ENCODE data around the gene TPX2. TPM values are rescaled to one million over a fixed set of nuclear protein-coding genes. Genes with fewer than 3 reads are reported as not detected.
A peak's percentile ranks its signal among the peaks of the same experiment; 100 is the strongest.

Gene TPX2
- total and polyA plus RNA-seq, 2 of the 8 experiments (the other 6 are each of a cell fraction or from before 2014, with no cell fraction given) = 43.6 to 125 TPM

- Histone ChIP-seq H2BK12ac (ENCODE audit: low read depth, low read length) (no peak overlapping the region), H3K9ac (replicated peaks in 1 of 4; ENCODE audit: extremely low read depth in 1 of 4, low read depth in 3 of 4, low read length in 3 of 4) (no peak overlapping the region), H3K79me2 (ENCODE audit: control insufficient read depth in 1 of 2, insufficient read depth in 2 of 2, low read length in 2 of 2) (no peaks in the 10 kb centered on the region; a peak in 1 of 4 replicates), H4K8ac (ENCODE audit: extremely low read depth, insufficient read depth, low read length) (no peak overlapping the region), H4K91ac (replicated peaks; ENCODE audit: insufficient read length, low read length) (no peak overlapping the region), H3K4me3 (ENCODE audit: extremely low read depth in 1 of 4, insufficient read depth in 2 of 4, low read depth in 3 of 4, low read length in 4 of 4) (no peak overlapping the region), H3K4me1 (replicated peaks in 1 of 4; ENCODE audit: control insufficient read depth in 3 of 4, insufficient read depth in 4 of 4, low read length in 3 of 4) (peaks cover 3 to 11% (median 6%) of the 10 kb centered on the region in 4 experiments; a peak in 6 of 7 replicates), H2BK15ac (ENCODE audit: low read length) (no peak overlapping the region), H3K4me2 (ENCODE audit: insufficient read depth in 1 of 2, low read depth in 2 of 2, low read length in 2 of 2) (no peak overlapping the region), H3K23me2 (ENCODE audit: low read depth, low read length) (no peaks in the 10 kb centered on the region; the same call in 1 of the 2 replicates), H2AFZ (ENCODE audit: low read length) (no peak overlapping the region), H3K27me3 (replicated peaks in 1 of 4; ENCODE audit: control insufficient read depth in 3 of 4, extremely low read depth in 1 of 4, insufficient read depth in 3 of 4, low read length in 3 of 4) (no peaks in the 10 kb centered on the region), H3K4ac (replicated peaks; ENCODE audit: insufficient read length, low read depth, low read length) (no peak overlapping the region), H2BK120ac (replicated peaks; ENCODE audit: low read depth, low read length) (no peak overlapping the region), H3K18ac (ENCODE audit: extremely low read depth, low read length) (no peak overlapping the region), H2BK5ac (ENCODE audit: low read depth, low read length) (no peak overlapping the region), H3K27ac (ENCODE audit: low read depth, low read length) (no peak overlapping the region), H2AK5ac (ENCODE audit: low read depth, low read length) (no peak overlapping the region), H4K20me1 (replicated peaks in 1 of 2; ENCODE audit: control insufficient read depth in 1 of 2, insufficient read depth in 2 of 2, low read length in 2 of 2) (peaks cover 2 to 3% of the 10 kb centered on the region in 2 experiments), H3K79me1 (ENCODE audit: low read depth, low read length) (no peaks in the 10 kb centered on the region), H3K36me3 (ENCODE audit: control insufficient read depth in 2 of 4, insufficient read depth in 4 of 4, low read length in 3 of 4) (peaks cover 43 to 89% (median 56%) of the 10 kb centered on the region in 4 experiments), H4K5ac (ENCODE audit: insufficient read length, low read depth, low read length) (no peak overlapping the region), H3K56ac (replicated peaks; ENCODE audit: insufficient read length, low read depth, low read length) (no peak overlapping the region), H3K23ac (ENCODE audit: insufficient read length) (no peak overlapping the region), H3K14ac (ENCODE audit: insufficient read length) (no peak overlapping the region), H3K9me3 (ENCODE audit: insufficient read depth in 2 of 2, low read depth in 1 of 2, low read length in 1 of 2) (no peaks in the 10 kb centered on the region), H2BK20ac (ENCODE audit: low read length) (no peak overlapping the region)
- POLR2A ChIA-PET (ENCODE audit: partially characterized antibody) = interaction anchor here (0.6 kb wide), 1 partner anchor 340 kb away, joined by 3 read pairs; no protein-coding TSS in a partner anchor
- DNase-seq (ENCODE audit: low read depth in 1 of 2, low spot score in 2 of 2) (no peak), FAIRE-seq (peak; percentile 36)
- CTCF ChIA-PET (ENCODE audit: partially characterized antibody) = interaction anchor here (0.7 to 1.1 kb wide), 2 partner anchors 26 to 148 kb away, joined by 3 to 5 read pairs; no protein-coding TSS in a partner anchor
- WGBS, 2 experiments (ENCODE audit: extremely low coverage in 1 of 2, insufficient coverage in 1 of 2, insufficient read length in 1 of 2, insufficient replicate concordance in 2 of 2, low coverage in 1 of 2, low lambda C conversion rate in 2 of 2, missing lambda C conversion rate in 1 of 2) = 91% methylated on average over 3 of the region's 3 CpGs; no CpG with 5 or more reads in 1 of the 2 experiments
- TF ChIP-seq RAD21 (IDR thresholded peaks at IDR 0.05 in 1 of 2, conservative IDR thresholded peaks at IDR 0.05 in 1 of 2; ENCODE audit: low read depth in 2 of 2, low read length in 2 of 2) (peak in 1 of 2 experiments; percentile 35; a peak in 2 of 4 replicates), CBX5 (IDR thresholded peaks at IDR 0.05; ENCODE audit: low read depth, low read length) (no peak), RNF2 (IDR thresholded peaks at IDR 0.05; ENCODE audit: borderline replicate concordance, low read depth, low read length, missing control alignments, poor library complexity, severe bottlenecking) (no peak), CREB1 (IDR thresholded peaks at IDR 0.05) (no peak), POLR2AphosphoS5 (IDR thresholded peaks at IDR 0.05; ENCODE audit: low read depth, low read length) (peak; percentile 40; the same call in 1 of the 2 replicates), BRCA1 (IDR thresholded peaks at IDR 0.05; ENCODE audit: low read depth, low read length) (no peak), KDM1A (IDR thresholded peaks at IDR 0.05; ENCODE audit: borderline replicate concordance, low read length) (no peak), MAFK (IDR thresholded peaks at IDR 0.05; ENCODE audit: low read depth, low read length) (no peak), E2F6 (IDR thresholded peaks at IDR 0.05) (no peak), CHD1 (IDR thresholded peaks at IDR 0.05; ENCODE audit: low read depth, low read length) (no peak), SIX5 (IDR thresholded peaks at IDR 0.05; ENCODE audit: low read depth, low read length) (no peak)
Observed at GRCh38 chr20:31788578-31788977, 49.5 kb downstream of the TPX2 start.
